ENCODE results near the gene CFAP99.

The CFAP99 gene

GRCh38 chr4:2418650-2419571 is at the start of gene CFAP99:
CFAP99 (plus strand) TSS chr4:2418955.
- peak within 1 kb of the TSS; percentile 54 for H3K4me3 ChIP-seq (ENCODE audit: low read depth, low read length)

GRCh38 chr4:2370597-2371320 is 48.0 kb upstream of the CFAP99 start:
- no peak overlapping the region for H3K4me3 ChIP-seq (ENCODE audit: low read depth, low read length)
- no peak for TF ChIP-seq CTCF (IDR thresholded peaks at IDR 0.05; ENCODE audit: borderline replicate concordance, insufficient read depth, low read depth, low read length)

More at GRCh38 chr4:2418650-2419571, at the start of gene CFAP99:
- no peak for TF ChIP-seq CTCF (IDR thresholded peaks at IDR 0.05; ENCODE audit: borderline replicate concordance, insufficient read depth, low read depth, low read length)

- H3K4me3 ChIP-seq (ENCODE audit: low read depth, low read length), result no peak overlapping the region
- TF ChIP-seq CTCF (IDR thresholded peaks at IDR 0.05; ENCODE audit: borderline replicate concordance, insufficient read depth, low read depth, low read length), result no peak
These were observed 46.8 kb upstream of the CFAP99 start for GRCh38 chr4:2371765-2372487.

GRCh38 chr4:2372488-2373030 is 46.2 kb upstream of the CFAP99 start:
- no peak overlapping the region for H3K4me3 ChIP-seq (ENCODE audit: low read depth, low read length)
- TF ChIP-seq CTCF (IDR thresholded peaks at IDR 0.05; ENCODE audit: borderline replicate concordance, insufficient read depth, low read depth, low read length), result no peak

- no peak for TF ChIP-seq CTCF (IDR thresholded peaks at IDR 0.05; ENCODE audit: borderline replicate concordance, insufficient read depth, low read depth, low read length)
- H3K4me3 ChIP-seq (ENCODE audit: low read depth, low read length), result no peak overlapping the region
These were observed 45.2 kb upstream of the CFAP99 start for GRCh38 chr4:2373532-2373931.

- no peak overlapping the region for H3K4me3 ChIP-seq (ENCODE audit: low read depth, low read length)
- TF ChIP-seq CTCF (IDR thresholded peaks at IDR 0.05; ENCODE audit: borderline replicate concordance, insufficient read depth, low read depth, low read length), result no peak
These were observed 43.3 kb upstream of the CFAP99 start for GRCh38 chr4:2375427-2375826.

All from GM12875 (cell line).